CD14-positive monocyte (primary cell): Measurements from ENCODE around the gene MOB3B. TPM values are rescaled to one million over a fixed set of nuclear protein-coding genes. Genes with fewer than 3 reads are reported as not detected.

Experiments
- DNase-seq, 3 donors: peaks; one replicate each; pipeline ENCODE4 v3.0.0-alpha.2; 2011 to 2022
- H2AFZ ChIP-seq: 2 replicates; pipeline ENCODE4 v1.6.0; 2012; ENCODE audit warnings: mild to moderate bottlenecking, low read depth, low read length, inconsistent platforms; ENCODE audit not compliant: insufficient read depth, poor library complexity, severe bottlenecking
- H3K27ac ChIP-seq, 2 donors: 1 replicate in 1 of 2; 2 replicates in 1 of 2; pipeline ENCODE4 v1.5.1; 2012 to 2013; ENCODE audit warnings: low read length in 2 of 2, control low read depth in 1 of 2, inconsistent platforms in 1 of 2, low read depth in 1 of 2, mild to moderate bottlenecking in 1 of 2
- H3K27me3 ChIP-seq, 2 donors: one replicate each; pipeline versions ENCODE4 v1.6.0 to v1.6.1; 2011 to 2013; ENCODE audit warnings: low read length in 2 of 2; ENCODE audit not compliant: control insufficient read depth in 2 of 2, insufficient read depth in 2 of 2
- H3K36me3 ChIP-seq, 2 donors: replicated peaks in 1 of 2; 1 replicate in 1 of 2; 2 replicates in 1 of 2; pipeline versions ENCODE4 v1.5.1 to v1.6.1; 2012 to 2013; ENCODE audit warnings: low read length in 2 of 2, control low read depth in 1 of 2, inconsistent platforms in 1 of 2, mild to moderate bottlenecking in 1 of 2; ENCODE audit not compliant: insufficient read depth in 2 of 2, control insufficient read depth in 1 of 2
- H3K4me1 ChIP-seq, 2 donors: 1 replicate in 1 of 2; 2 replicates in 1 of 2; pipeline versions ENCODE4 v1.5.1 to v1.6.1; 2012 to 2013; ENCODE audit warnings: low read length in 2 of 2, control low read depth in 1 of 2, inconsistent platforms in 1 of 2, mild to moderate bottlenecking in 1 of 2, moderate library complexity in 1 of 2; ENCODE audit not compliant: insufficient read depth in 2 of 2, control insufficient read depth in 1 of 2
- H3K4me2 ChIP-seq: replicated peaks from 2 replicates; pipeline ENCODE3; 2012; ENCODE audit warnings: low read length, moderate library complexity, mild to moderate bottlenecking; ENCODE audit not compliant: poor library complexity, severe bottlenecking; ENCODE audit errors: extremely low read depth
- H3K4me3 ChIP-seq, 3 experiments: fragments of 200-600 bp in 1 of 3; sonication (generic) in 1 of 3; replicated peaks in 1 of 3; 1 replicate in 2 of 3; 2 replicates in 1 of 3; pipeline ENCODE4 v1.5.1; 2011 to 2013; ENCODE audit warnings: low read length in 3 of 3, mild to moderate bottlenecking in 3 of 3, control low read depth in 2 of 3, low read depth in 2 of 3, inconsistent platforms in 1 of 3, moderate library complexity in 1 of 3
- H3K79me2 ChIP-seq: 2 replicates; pipeline ENCODE4 v1.6.0; 2012; ENCODE audit warnings: mild to moderate bottlenecking, control low read depth, inconsistent platforms, low read length, moderate library complexity; ENCODE audit not compliant: insufficient read depth
- H3K9ac ChIP-seq: 2 replicates; pipeline ENCODE4 v1.6.0; 2017; ENCODE audit warnings: low read length, mild to moderate bottlenecking; ENCODE audit not compliant: insufficient read depth, poor library complexity, severe bottlenecking
- H3K9me3 ChIP-seq, 2 donors: replicated peaks in 1 of 2; 1 replicate in 1 of 2; 2 replicates in 1 of 2; pipeline versions ENCODE4 v1.5.1 to v1.6.1; 2012 to 2013; ENCODE audit warnings: low read length in 2 of 2, control low read depth in 1 of 2; ENCODE audit not compliant: control insufficient read depth in 1 of 2, insufficient read depth in 1 of 2
- H4K20me1 ChIP-seq: 2 replicates; pipeline ENCODE4 v1.6.0; 2012; ENCODE audit warnings: mild to moderate bottlenecking, low read length, control low read depth, moderate library complexity; ENCODE audit not compliant: insufficient read depth
- H3K27ac Mint-ChIP-seq, 7 donors: one replicate each; pipeline ENCODE4 v1.8.0; 2020; ENCODE audit warnings: mild to moderate bottlenecking in 7 of 7, mixed read lengths in 7 of 7, moderate library complexity in 6 of 7, inconsistent platforms in 2 of 7
- H3K27me3 Mint-ChIP-seq, 3 donors: one replicate each; pipeline ENCODE4 v1.8.0; 2021 to 2022; ENCODE audit warnings: low read depth in 3 of 3, mild to moderate bottlenecking in 3 of 3, mixed read lengths in 3 of 3, moderate library complexity in 3 of 3, inconsistent platforms in 1 of 3
- H3K36me3 Mint-ChIP-seq, 2 donors: one replicate each; pipeline ENCODE4 v1.8.0; 2020; ENCODE audit warnings: mixed read lengths in 2 of 2, inconsistent platforms in 1 of 2, mild to moderate bottlenecking in 1 of 2
- H3K4me1 Mint-ChIP-seq: one replicate; pipeline ENCODE4 v1.8.0; 2020; ENCODE audit warnings: mild to moderate bottlenecking, mixed read lengths
- H3K4me3 Mint-ChIP-seq, 2 donors: one replicate each; pipeline ENCODE4 v1.8.0; 2020; ENCODE audit warnings: mild to moderate bottlenecking in 2 of 2, mixed read lengths in 2 of 2, moderate library complexity in 1 of 2
- H3K9me3 Mint-ChIP-seq, 7 donors: one replicate each; pipeline ENCODE4 v1.8.0; 2020 to 2022; ENCODE audit warnings: mixed read lengths in 7 of 7, mild to moderate bottlenecking in 6 of 7, moderate library complexity in 6 of 7, inconsistent platforms in 2 of 7
- WGBS: methylation state at CpG from one replicate; pipeline ENCODE4 v1.1.5; 2013; ENCODE audit warnings: missing lambda C conversion rate; ENCODE audit not compliant: insufficient coverage; 5-methylcytosine and 5-hydroxymethylcytosine counted together
- intact Hi-C, 2 donors: fragments of 100-400 bp; cut with micrococcal nuclease; formaldehyde crosslinking; loops; one replicate each; pipeline versions ENCODE4 v1.15.0 to v1.15.1; 2023
- polyA plus RNA-seq, 3 donors: library from polyadenylated mRNA; depleted of rRNA in 1 of 3; unstranded in 2 of 3; stranded (reverse) in 1 of 3; fragments of 300-500 nt in 2 of 3; fragments of >200 nt in 1 of 3; fragmentation: Illumina TruSeq in 2 of 3; gene quantifications; 1 replicate in 2 of 3; 2 replicates in 1 of 3; pipeline ENCODE4 v1.2.3, GENCODE V29; 2012 to 2021
- TF ChIP-seq, protein P1 (sequence below): fragments of 200-600 bp; IDR thresholded peaks from one replicate; pipeline ENCODE4 v1.8.0; 2022; ENCODE audit warnings: antibody characterized with exemption, mild to moderate bottlenecking

MOB3B gene
- polyA plus RNA-seq, 3 donors = 1.2 to 2.2 (median 1.4) TPM

DNA sequence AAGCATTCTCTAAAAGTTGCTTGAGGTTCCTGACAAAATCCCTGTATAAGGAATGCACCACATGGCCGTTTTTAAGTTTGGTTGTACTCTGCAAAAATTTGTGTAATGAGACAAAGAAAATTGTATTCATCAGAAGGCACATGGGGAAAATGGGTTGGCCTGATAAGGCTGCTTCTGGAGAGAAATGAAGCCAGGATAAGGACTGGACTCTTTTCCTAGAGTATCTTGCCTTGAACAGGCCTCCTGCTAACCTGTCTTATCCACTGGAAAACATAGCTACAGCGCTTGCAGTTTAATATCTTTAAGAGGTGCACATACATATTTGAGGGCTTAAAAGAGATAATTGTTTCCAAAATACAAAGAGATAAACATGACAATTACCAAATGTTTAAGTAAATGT, 46.9 kb downstream of the MOB3B start:
- H3K9me3 ChIP-seq = peaks cover 0 to 2% of the 10 kb centered on the region in 2 donors
- Mint-ChIP-seq H3K9me3 (peaks cover 4 to 9% (median 6%) of the 10 kb centered on the region in 7 donors), H3K4me1 (peaks cover 34% of the 10 kb centered on the region), H3K27ac (no peak overlapping the region), H3K36me3 (peaks cover 13 to 18% of the 10 kb centered on the region in 2 donors), H3K27me3 (peaks cover 0 to 2% (median 0%) of the 10 kb centered on the region in 3 donors), H3K4me3 (no peak overlapping the region)
- H3K36me3 ChIP-seq = no peaks in the 10 kb centered on the region
- H4K20me1 ChIP-seq = no peaks in the 10 kb centered on the region
- H3K4me1 ChIP-seq = peaks cover 10 to 18% of the 10 kb centered on the region in 2 donors
- H3K27me3 ChIP-seq = no peaks in the 10 kb centered on the region
- no peak for DNase-seq
- WGBS = 100% methylated on average over 1 of the region's 2 CpGs
- no peak overlapping the region for H3K4me3 ChIP-seq
- no peak overlapping the region for H3K9ac ChIP-seq
- no peak overlapping the region for H3K4me2 ChIP-seq
- no peak overlapping the region for H3K27ac ChIP-seq
- H2AFZ ChIP-seq = no peak overlapping the region
- TF ChIP-seq, protein P1, sequence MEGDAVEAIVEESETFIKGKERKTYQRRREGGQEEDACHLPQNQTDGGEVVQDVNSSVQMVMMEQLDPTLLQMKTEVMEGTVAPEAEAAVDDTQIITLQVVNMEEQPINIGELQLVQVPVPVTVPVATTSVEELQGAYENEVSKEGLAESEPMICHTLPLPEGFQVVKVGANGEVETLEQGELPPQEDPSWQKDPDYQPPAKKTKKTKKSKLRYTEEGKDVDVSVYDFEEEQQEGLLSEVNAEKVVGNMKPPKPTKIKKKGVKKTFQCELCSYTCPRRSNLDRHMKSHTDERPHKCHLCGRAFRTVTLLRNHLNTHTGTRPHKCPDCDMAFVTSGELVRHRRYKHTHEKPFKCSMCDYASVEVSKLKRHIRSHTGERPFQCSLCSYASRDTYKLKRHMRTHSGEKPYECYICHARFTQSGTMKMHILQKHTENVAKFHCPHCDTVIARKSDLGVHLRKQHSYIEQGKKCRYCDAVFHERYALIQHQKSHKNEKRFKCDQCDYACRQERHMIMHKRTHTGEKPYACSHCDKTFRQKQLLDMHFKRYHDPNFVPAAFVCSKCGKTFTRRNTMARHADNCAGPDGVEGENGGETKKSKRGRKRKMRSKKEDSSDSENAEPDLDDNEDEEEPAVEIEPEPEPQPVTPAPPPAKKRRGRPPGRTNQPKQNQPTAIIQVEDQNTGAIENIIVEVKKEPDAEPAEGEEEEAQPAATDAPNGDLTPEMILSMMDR = no peak
- intact Hi-C loops = no loop called here
- no peaks in the 10 kb centered on the region for H3K79me2 ChIP-seq

DNA sequence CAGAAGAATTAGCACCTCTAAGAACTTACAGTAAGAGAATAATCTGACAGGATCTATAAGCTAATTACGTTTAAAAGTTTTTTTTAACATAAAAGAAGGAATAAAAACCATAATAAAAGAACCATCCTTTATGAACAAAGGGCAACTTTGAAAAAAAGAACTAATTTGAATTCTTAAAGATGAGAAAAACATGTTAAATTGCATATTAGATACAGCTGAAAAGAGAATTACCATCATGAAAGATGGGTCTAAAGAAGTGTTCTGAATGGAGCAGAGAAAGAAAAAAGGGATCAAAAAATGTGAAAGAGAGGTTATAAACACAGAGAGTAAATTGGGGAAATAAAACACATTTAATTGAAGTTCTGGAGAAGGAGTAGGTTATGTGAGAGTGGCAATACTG, 51.3 kb downstream of the MOB3B start:
- Histone ChIP-seq H3K36me3 (no peaks in the 10 kb centered on the region), H4K20me1 (no peaks in the 10 kb centered on the region), H3K4me3 (no peak overlapping the region), H3K9ac (no peak overlapping the region), H3K9me3 (peaks cover 0 to 2% of the 10 kb centered on the region in 2 donors), H3K27me3 (no peaks in the 10 kb centered on the region), H3K79me2 (no peaks in the 10 kb centered on the region), H3K4me1 (peaks cover 7 to 12% of the 10 kb centered on the region in 2 donors), H3K4me2 (no peak overlapping the region), H2AFZ (no peak overlapping the region), H3K27ac (no peak overlapping the region)
- Mint-ChIP-seq H3K4me3 (no peak overlapping the region), H3K27me3 (peaks cover 0 to 2% (median 0%) of the 10 kb centered on the region in 3 donors), H3K27ac (no peak overlapping the region), H3K36me3 (peaks cover 19 to 21% of the 10 kb centered on the region in 2 donors), H3K4me1 (peaks cover 21% of the 10 kb centered on the region), H3K9me3 (peaks cover 4 to 10% (median 6%) of the 10 kb centered on the region in 7 donors)
- no peak for DNase-seq
- TF ChIP-seq, protein P1 = no peak
- WGBS = no CpG with 5 or more reads among the region's 1 CpG
- intact Hi-C loops = no loop called here
